ENCODE measurements around the gene SLC25A18.

Gene SLC25A18

DNA sequence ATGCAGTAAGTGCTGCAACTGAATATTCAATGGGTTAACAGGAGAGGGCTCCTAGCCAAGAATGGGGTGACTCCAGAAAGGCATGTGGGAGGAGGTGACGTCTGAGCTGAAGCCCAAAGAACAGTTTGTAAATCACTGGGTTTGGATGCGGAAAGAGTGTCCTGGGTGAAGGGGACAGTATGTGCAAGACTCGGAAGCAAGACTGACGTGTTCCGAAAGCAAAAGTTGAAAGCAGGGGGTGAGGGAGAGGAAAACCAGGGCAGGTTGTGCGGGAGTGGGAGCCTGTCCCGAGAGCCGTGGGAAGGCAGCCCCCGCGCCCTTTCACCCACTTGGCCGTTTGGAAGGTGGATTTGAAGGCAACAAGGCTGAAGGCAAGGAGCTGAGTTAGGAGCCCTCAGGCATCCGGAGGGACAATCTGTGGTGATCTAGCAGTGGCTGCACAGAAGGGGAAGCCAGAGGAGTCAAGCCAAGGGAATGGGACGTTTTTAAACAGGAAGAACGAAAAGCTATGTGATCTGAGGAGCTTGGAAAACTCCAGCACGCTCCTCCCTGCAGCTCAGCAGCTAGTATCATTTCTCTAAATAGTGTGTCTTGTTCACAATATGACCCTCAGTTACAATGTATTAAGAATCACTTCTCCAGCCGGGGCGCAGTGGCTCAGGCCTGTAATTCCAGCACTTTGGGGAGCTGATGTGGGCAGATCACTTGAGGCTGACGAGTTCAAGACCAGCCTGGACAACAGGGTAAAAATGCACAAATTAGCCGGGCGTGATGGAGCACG lies 7.7 kb downstream of the SLC25A18 start:
- DNase-seq: no peak

GRCh38 chr22:17575151-17575550 lies 11.9 kb downstream of the SLC25A18 start:
- DNase-seq: no peak

- DNase-seq: no peak
These were observed 12.4 kb downstream of the SLC25A18 start for GRCh38 chr22:17575681-17576080.

DNA sequence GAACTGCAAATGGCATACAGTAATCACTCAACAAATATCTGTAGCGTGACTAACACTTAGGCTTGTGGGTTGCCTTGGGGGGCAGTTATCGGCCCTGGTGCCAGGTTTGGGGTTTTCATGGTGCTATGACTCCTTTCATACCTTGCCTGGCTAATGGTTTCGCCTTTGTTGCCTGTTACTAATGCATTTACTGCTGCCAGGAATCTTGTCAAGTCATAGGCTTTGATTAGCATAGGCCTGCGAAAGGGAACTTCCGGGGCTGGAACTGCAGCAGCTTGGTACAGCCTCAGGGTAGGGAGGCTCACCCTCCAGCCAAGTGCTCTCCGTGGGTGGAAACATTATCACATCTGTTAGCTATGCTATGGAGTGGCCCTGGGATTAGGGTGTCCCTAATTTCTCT lies 13.2 kb downstream of the SLC25A18 start:
- DNase-seq: no peak

DNA sequence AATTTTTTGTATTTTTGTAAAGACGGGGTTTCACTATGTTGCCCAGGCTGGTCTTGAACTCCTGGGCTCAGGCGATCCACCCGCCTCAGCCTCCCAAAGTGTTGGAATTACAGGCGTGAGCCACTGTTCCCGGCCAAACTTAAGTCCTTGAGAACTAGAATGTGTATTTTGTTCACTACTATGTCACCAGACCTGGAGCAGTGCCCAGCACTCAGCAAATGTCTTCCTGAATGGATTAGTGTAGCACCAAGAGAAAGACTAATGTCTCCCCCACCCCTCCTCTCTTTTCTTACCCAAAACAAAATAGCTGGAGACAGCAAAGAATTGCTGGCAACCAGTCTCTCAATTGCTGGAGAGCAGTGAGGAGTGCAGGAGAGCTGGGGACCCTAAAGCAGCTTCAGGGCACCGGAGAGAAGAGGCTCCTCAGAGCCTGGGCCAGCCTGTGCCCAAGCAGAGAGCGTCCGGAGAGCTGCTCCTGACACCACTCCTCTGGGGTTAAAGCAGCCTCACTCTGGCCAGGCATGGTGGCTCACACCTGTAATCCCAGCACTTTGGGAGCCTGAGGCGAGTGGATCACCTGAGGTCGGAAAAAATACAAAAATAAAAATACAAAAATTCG lies 14.9 kb downstream of the SLC25A18 start:
- no peak for DNase-seq

DNA sequence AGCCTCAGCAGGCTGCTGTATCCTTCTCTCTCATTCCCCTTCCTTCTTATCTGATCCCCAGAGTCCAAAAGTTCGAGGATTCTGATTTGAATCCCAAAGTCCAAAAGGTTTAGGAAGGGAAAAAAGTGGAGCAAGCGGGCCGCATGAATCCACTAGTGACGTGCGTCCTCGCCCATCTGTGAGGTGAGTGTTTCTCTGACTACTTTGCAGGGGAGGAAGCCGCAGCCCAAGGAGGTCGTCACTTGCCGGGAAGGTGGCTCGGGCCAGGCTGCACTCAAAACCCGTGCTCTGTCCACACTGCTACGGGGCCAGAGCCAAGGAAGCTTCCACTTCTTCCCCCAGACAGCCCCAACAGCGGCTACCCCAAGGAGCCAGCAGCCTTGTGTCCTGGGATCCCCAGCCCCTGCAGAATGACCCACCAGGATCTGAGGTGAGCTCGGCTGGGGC lies 16.3 kb downstream of the SLC25A18 start:
- no peak for DNase-seq

DNA sequence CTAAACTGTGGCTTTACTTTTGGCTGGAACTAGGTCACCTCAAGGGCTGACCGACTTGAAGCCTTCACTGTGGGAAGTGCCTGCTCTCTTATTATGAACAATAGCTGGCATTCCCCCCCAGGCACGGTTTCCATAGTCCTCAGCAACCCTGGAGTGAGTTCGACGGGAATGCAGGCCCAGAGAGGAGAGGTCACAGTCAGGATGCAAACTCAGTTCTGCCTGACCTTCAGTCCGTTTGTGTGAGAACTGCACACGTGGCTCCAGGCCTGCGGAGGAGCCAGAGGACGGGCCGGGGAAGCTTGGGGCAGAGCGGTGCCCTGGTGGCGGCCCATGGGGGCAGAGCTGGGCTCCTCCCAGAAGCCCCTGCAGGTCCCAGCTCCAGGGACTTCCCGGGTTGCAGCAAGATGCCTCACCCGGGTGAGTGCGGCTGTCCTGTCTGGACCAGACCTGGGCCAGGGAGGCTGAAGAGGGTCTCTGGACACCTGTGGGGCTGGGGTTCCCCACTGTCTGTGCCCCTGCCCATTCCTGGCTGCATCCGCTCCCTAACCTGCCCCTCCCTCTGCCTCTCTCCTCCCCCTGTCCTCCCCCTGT lies 17.2 kb downstream of the SLC25A18 start:
- no peak for DNase-seq

DNA sequence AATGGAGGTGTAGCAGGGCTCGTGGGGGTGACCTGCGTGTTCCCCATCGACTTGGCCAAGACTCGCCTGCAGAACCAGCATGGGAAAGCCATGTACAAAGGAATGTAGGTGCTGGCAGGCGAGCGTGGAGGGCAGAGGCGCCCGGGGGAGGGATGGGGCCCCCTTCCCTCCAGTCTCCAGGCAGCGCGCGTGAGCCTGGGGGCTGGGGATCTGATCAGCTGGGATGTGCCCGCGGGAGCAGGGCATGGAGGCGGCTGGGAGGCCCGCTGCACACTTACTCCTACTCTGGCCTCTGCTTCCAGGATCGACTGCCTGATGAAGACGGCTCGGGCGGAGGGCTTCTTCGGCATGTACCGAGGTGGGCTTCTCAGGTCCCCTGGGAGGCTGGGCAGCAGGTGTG lies 17.8 kb downstream of the SLC25A18 start:
- no peak for DNase-seq

- no peak for DNase-seq
These were observed 18.3 kb downstream of the SLC25A18 start for GRCh38 chr22:17581631-17582030.

- DNase-seq: no peak
These were observed 19.9 kb downstream of the SLC25A18 start for GRCh38 chr22:17583151-17583550.

DNA sequence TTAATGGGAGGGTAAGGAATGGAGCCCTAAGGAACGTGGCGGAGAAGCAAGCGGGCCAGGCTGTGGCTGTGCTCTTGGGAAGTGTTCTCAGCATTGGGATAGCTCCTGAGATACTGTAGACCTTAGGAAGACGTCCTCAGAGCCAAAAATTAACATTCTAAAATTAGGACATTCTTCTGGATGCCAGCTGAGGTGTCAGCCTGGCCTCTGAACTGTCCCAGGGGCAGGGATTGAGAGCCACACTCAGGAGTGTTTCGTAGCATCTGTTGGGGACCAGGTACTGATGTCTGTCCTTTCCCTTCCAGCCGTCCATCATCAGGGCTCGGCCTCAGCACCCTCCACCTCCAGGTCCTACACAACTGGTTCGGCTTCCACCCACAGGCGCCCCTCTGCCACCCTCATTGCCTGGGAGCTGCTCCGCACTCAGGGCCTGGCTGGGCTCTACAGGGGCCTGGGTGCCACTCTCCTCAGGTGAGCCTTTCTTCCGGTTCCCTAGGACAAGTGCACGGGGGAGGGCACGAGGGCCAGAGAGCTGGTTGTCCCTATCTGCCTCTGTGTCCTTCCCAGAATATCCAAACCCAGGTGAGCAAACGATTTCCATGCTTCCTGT lies 23.6 kb downstream of the SLC25A18 start:
- no peak for DNase-seq

- no peak for DNase-seq
These were observed 24.3 kb downstream of the SLC25A18 start for GRCh38 chr22:17587629-17588028.

DNA sequence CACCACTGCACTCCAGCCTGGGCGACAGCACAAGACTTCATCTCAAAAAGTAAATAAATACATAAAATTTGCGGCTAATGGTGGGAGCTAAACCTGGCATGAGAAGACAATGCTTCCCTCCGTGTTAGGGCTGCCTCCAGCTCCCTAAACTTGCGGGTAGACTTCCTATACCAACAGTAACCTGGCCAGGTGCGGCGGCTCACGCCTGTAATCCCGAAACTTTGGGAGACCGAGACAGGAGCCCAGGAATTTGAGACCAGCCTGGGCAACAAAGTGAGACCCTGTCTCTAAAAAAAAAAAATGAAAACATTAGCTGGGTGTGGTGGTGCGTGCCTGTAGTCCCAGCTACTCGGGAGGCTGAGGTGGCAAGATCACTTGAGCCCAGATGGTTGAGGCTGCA lies 25.3 kb downstream of the SLC25A18 start:
- no peak for DNase-seq

- DNase-seq: no peak
These were observed 26.6 kb downstream of the SLC25A18 start for GRCh38 chr22:17589810-17590375.

GRCh38 chr22:17590586-17590985 lies 27.3 kb downstream of the SLC25A18 start:
- no peak for DNase-seq

- no peak for DNase-seq
These were observed 28.9 kb downstream of the SLC25A18 start for GRCh38 chr22:17592201-17592600.

DNA sequence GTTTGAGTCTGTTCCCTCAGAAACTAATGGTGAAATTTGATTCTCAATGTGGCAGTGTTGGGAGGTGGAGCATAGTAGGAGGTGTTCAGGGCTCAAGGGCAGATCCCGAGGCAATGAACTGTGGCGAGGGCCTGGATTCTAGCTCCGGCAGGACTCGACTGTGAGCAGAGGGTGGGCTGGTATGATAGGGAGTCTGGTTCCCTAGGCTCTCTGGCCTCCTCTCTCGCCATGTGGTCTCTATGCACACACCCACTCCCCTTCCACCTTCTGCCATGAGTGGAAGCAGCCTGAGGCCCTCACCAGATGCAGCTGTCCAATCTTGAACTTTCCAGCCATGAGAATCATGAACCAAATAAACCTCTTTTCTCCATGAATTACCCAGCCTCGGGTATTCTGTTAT lies 32.9 kb downstream of the SLC25A18 start:
- DNase-seq: no peak

DNA sequence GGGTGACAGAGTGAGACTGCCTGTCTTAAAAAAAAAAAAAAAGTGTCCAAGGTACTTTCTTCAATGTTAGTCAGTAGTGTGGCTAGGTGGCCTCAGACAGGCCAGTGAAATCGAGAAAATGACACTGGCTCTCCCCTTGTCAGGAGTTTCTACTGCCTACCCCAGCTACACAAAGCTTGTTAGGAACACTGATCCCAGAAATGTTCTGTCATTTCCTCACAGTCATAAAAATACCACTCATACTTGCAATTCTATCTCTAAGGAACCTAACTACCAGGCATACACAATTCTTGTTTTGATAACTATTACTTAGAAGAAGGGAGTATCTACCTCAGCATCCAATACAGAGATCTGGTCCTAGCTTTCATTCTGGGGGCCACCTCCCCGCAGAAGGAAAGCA lies 33.9 kb downstream of the SLC25A18 start:
- DNase-seq: no peak

GRCh38 chr22:17598318-17598717 lies 35.0 kb downstream of the SLC25A18 start:
- no peak for DNase-seq

- no peak for DNase-seq
These were observed 37.7 kb downstream of the SLC25A18 start for GRCh38 chr22:17601031-17601430.

DNA sequence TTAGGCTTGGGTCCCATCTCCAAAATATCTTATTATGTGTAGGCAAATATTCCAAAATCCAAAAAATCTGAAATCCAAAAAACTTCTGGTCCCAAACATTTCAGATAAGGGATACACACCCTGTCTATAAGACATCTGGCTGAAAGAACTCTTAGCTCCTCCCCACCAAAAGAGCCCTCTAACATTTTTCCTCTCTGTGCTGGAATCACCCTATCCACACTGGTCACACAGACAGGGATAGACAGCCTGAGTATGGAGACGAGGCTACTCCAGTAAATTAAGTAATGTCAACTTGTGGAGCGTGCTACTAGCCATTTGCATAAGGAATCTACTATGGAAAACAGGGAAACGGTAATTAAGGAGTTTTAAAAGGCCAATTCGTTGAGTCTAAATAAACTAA lies 40.4 kb downstream of the SLC25A18 start:
- no peak for DNase-seq

DNA sequence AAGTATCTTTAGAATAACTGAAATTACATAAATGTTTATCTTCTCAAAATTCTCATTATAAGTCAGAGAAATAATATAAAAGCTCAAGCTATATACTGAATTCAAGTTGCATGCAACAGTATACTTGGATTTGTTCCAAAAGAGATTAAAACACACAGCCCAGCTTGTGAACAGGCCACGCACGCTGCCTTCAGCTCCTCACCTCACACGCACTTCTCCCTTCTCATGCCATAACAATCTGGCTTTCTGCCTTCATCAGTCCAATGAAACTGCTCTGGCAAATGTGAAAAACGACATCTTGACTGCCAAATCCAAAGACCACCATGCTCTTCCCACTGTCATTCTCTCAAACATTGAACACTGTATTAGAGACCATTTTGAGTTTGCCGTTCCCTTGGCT lies 43.2 kb downstream of the SLC25A18 start:
- no peak for DNase-seq

GRCh38 chr22:17607891-17608521 lies 44.7 kb downstream of the SLC25A18 start:
- no peak for DNase-seq
